Pancreas (tissue), 10 donors: ENCODE measurements around the gene ABCA2. TPM values are rescaled to one million over a fixed set of nuclear protein-coding genes. Genes with fewer than 3 reads are reported as not detected.

Source experiments
- ATAC-seq, 4 donors: fragments of 200-7000 bp; cut with Tn5 transposase; one replicate each; pipeline versions ENCODE4 v1.8.0 to v1.9.1; 2020; ENCODE audit warnings: mild to moderate bottlenecking in 4 of 4, moderate library complexity in 4 of 4
- DNase-seq, 6 donors: peaks; one replicate each; pipeline ENCODE4 v3.0.0-alpha.2; 2020
- FAIRE-seq: peaks from 2 replicates; lab custom pipeline; 2012; peaks lifted over from hg19 to GRCh38; lab: Jason Lieb, UNC
- H3K27ac ChIP-seq, 4 donors: fragments of 200-600 bp; sonication (generic); 1 replicate in 3 of 4; 2 replicates in 1 of 4; pipeline versions ENCODE4 v1.5.0 to v1.8.0; 2020
- H3K27me3 ChIP-seq, 4 donors: fragments of 200-600 bp; one replicate each; pipeline ENCODE4 v1.8.0; 2021
- H3K36me3 ChIP-seq, 3 donors: fragments of 200-600 bp; sonication (generic) in 1 of 3; one replicate each; pipeline versions ENCODE4 v1.5.0 to v1.8.0; 2020 to 2021
- H3K4me1 ChIP-seq, 3 donors: fragments of 200-600 bp; one replicate each; pipeline ENCODE4 v1.8.0; 2021
- H3K4me3 ChIP-seq, 4 donors: fragments of 200-600 bp; sonication (generic) in 2 of 4; one replicate each; pipeline versions ENCODE4 v1.5.0 to v1.8.0; 2020 to 2021
- H3K9me3 ChIP-seq, 4 donors: fragments of 200-600 bp; one replicate each; pipeline ENCODE4 v1.8.0; 2021
- WGBS, 2 donors: extraction: QIAGEN DNeasy Blood & Tissue Kit; methylation state at CpG; one replicate each; pipeline ENCODE4 v1.1.7; 2013; 5-methylcytosine and 5-hydroxymethylcytosine counted together
- intact Hi-C, 3 donors: fragments of 100-400 bp; cut with DNase I; formaldehyde crosslinking; loops; one replicate each; pipeline versions ENCODE4 v1.11.1 to v1.14.2; 2022
- polyA plus RNA-seq, 2 donors: library from polyadenylated mRNA; stranded (reverse); fragments of 200-250 nt; gene quantifications; one replicate each; pipeline ENCODE4 v1.2.3, GENCODE V29; 2013
- total RNA-seq, 6 donors: library from RNA; stranded (reverse); fragmentation: NEBNext Ultra II Directional in 4 of 6; extraction: Animal tissue kit (Norgen Biotek cat#: 25700) in 4 of 6; gene quantifications; one replicate each; pipeline versions ENCODE4 v1.2.1 to v1.2.4, GENCODE V29; 2021 to 2023
- TF ChIP-seq, protein P1 (sequence below), 4 donors: fragments of 200-600 bp; sonication (generic) in 3 of 4; IDR thresholded peaks; one replicate each; pipeline versions ENCODE4 v1.5.0 to v1.8.0; 2021; ENCODE audit warnings: antibody characterized with exemption in 4 of 4
- donor health status: healthy with polysubstance abuse.
- donor health status: DM: no; HTN: no; CAD: no; lungs with moderate emphysema.
- donor health status: DM: no; HTN: no; CAD: no.
- donor health status: control.
- donor health status: control.
- donor health status: Bipolar disorder and iron deficiency.
- donor health status: DM: yes; HTN: yes; CAD: no.
- donor health status: DM: no; HTN: no; CAD: no.
- donor health status: DM: no; HTN: no; CAD: no.
- donor health status: DM: yes; HTN: yes; CAD: no.

The ABCA2 gene
- total and polyA plus RNA-seq, 8 donors, result 16.2 to 80.0 (median 27.5) TPM

DNA sequence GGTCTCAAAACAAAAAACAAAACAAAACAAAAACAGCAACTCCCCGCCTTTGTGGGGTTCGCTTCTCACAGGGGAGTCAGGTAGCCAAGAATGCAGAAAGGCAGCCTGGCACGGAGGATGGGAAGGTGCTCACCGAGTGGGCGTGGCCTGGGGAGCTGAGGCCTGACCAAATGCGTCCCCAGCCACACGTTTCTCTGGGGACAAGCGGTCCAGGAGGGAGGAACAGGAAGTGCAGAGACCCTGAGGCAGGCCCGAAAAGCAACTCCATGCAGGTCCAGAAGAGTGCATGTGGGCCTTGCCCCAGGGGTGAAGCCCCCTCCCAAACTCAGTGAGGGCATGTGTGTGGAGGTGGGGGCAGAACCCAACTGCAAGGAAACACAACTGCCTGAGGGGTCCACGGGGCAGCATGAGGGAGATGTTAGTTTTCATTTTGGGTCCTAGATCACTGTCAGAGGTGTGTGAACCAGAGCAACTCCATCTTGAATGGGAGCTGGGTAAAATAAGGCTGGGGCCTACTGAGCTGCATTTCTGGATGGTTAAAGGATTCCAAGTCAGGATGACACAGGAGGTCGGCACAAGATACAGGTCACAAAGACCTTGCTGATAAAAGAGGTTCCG is 46.7 kb upstream of the ABCA2 start:
- 83 to 89% methylated on average over 12 of the region's 12 CpGs for WGBS, 2 donors
- no peak for ATAC-seq
- DNase-seq, result no peak
- no peak for FAIRE-seq
- H3K9me3 ChIP-seq, result no peaks in the 10 kb centered on the region
- TF ChIP-seq, protein P1, sequence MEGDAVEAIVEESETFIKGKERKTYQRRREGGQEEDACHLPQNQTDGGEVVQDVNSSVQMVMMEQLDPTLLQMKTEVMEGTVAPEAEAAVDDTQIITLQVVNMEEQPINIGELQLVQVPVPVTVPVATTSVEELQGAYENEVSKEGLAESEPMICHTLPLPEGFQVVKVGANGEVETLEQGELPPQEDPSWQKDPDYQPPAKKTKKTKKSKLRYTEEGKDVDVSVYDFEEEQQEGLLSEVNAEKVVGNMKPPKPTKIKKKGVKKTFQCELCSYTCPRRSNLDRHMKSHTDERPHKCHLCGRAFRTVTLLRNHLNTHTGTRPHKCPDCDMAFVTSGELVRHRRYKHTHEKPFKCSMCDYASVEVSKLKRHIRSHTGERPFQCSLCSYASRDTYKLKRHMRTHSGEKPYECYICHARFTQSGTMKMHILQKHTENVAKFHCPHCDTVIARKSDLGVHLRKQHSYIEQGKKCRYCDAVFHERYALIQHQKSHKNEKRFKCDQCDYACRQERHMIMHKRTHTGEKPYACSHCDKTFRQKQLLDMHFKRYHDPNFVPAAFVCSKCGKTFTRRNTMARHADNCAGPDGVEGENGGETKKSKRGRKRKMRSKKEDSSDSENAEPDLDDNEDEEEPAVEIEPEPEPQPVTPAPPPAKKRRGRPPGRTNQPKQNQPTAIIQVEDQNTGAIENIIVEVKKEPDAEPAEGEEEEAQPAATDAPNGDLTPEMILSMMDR (IDR thresholded peaks at IDR 0.05), result no peak
- H3K27ac ChIP-seq, result no peak overlapping the region
- H3K4me3 ChIP-seq, result no peak overlapping the region
- intact Hi-C loops, result no loop called here
- H3K27me3 ChIP-seq, result no peaks in the 10 kb centered on the region
- H3K36me3 ChIP-seq, result no peaks in the 10 kb centered on the region
- H3K4me1 ChIP-seq, result peaks cover 0 to 16% (median 9%) of the 10 kb centered on the region in 3 donors

DNA sequence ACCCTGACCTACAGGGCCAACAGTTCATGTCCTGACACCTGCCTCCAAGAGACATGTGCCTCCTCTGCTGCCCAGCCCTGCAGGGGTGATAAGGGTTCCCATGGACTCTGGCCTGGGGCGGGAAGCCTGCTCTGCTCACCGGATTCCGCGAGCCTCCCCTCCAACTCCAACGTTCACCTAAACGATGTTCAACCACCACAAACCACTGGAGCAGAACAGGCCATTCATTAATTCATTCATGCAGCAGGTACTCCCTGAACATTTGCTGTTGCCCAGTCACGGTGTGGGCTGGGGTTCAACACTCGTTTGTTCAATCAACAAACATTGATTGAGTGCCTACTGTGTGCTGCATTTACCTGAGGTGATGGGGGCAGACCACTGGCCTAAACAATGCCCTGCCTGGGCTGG is 46.0 kb upstream of the ABCA2 start:
- Histone ChIP-seq H3K36me3 (no peaks in the 10 kb centered on the region), H3K9me3 (no peaks in the 10 kb centered on the region), H3K27ac (no peak overlapping the region), H3K4me3 (no peak overlapping the region), H3K27me3 (no peaks in the 10 kb centered on the region), H3K4me1 (peaks cover 0 to 21% (median 13%) of the 10 kb centered on the region in 3 donors)
- 70 to 72% methylated on average over 8 of the region's 8 CpGs for WGBS, 2 donors
- DNase-seq (peak in 1 of 6 donors; percentile 15), FAIRE-seq (no peak), ATAC-seq (no peak)
- TF ChIP-seq, protein P1 (IDR thresholded peaks at IDR 0.05), result no peak
- intact Hi-C loops, result no loop called here

DNA sequence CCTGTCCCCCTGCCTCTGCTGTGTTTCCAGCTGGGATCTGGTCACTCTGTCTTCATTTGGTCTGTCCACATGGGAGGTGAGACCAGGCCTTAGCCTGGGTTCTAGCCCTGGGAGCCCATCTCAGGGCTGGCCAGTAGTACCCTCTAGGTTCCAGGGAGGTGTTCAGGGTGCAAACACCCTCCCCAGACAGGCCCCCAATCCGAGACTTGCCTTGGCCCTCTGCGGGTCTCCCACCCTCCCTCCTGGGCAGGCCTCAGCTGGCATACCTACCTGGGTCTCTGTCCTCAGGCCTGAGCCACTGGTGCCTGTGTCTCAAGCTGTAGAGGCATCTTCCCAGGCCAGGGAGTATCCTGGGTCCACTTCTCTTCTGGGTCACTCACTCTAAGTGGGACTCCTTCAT is 43.2 kb upstream of the ABCA2 start:
- DNase-seq (peak in 2 of 6 donors; percentile 25 to 74), FAIRE-seq (no peak), ATAC-seq (no peak)
- Histone ChIP-seq H3K27me3 (no peaks in the 10 kb centered on the region), H3K9me3 (no peaks in the 10 kb centered on the region), H3K27ac (peak overlapping the region in 3 of 4 donors; percentile 73 to 86 (median 84)), H3K36me3 (no peaks in the 10 kb centered on the region), H3K4me1 (peaks cover 0 to 13% (median 13%) of the 10 kb centered on the region in 3 donors), H3K4me3 (peak overlapping the region in 2 of 4 donors; percentile 30 to 49)
- TF ChIP-seq, protein P1 (IDR thresholded peaks at IDR 0.05), result no peak
- intact Hi-C loops, result no loop called here
- 76 to 82% methylated on average over 2 of the region's 2 CpGs for WGBS, 2 donors

DNA sequence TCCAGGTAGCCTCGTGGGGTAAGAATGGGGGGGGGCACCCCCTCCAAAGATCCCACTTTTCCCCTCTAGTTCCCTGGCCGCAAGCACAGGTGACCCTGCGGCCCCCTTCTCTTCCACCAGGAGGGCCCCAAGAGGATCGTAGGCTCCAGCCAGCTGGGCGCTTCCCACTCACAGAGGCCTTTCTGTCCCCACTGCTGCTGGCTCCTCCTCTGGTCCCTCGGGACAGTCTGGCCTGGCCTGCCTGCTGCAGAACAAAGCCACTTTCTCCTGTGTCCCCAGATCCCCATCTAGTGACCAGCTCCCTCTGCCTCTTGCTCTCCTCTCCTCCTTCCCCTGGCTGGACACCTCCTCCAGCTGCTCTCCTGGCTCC is 42.9 kb upstream of the ABCA2 start:
- FAIRE-seq, result no peak
- peaks cover 0 to 13% (median 13%) of the 10 kb centered on the region in 3 donors for H3K4me1 ChIP-seq
- DNase-seq, result peak in 3 of 6 donors; percentile 54 to 83 (median 62)
- H3K9me3 ChIP-seq, result no peaks in the 10 kb centered on the region
- H3K27ac ChIP-seq, result peak overlapping the region; percentile 54 to 86 (median 78)
- peak; percentile 50 to 61 (median 52) for ATAC-seq
- WGBS, 2 donors, result 5% methylated on average over 5 to 6 of the region's 6 CpGs
- peak overlapping the region in 2 of 4 donors; percentile 30 to 49 for H3K4me3 ChIP-seq
- intact Hi-C loops, result no loop called here
- H3K36me3 ChIP-seq, result no peaks in the 10 kb centered on the region
- TF ChIP-seq, protein P1 (IDR thresholded peaks at IDR 0.05), result peak in 1 of 4 donors; percentile 11
- H3K27me3 ChIP-seq, result no peaks in the 10 kb centered on the region
